ENCODE measurements around the gene BTNL8. TPM values are rescaled to one million over a fixed set of nuclear protein-coding genes. Genes with fewer than 3 reads are reported as not detected.

BTNL8 gene, protein sequence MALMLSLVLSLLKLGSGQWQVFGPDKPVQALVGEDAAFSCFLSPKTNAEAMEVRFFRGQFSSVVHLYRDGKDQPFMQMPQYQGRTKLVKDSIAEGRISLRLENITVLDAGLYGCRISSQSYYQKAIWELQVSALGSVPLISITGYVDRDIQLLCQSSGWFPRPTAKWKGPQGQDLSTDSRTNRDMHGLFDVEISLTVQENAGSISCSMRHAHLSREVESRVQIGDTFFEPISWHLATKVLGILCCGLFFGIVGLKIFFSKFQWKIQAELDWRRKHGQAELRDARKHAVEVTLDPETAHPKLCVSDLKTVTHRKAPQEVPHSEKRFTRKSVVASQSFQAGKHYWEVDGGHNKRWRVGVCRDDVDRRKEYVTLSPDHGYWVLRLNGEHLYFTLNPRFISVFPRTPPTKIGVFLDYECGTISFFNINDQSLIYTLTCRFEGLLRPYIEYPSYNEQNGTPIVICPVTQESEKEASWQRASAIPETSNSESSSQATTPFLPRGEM
- total RNA-seq = under 1 TPM in 2 of 3 donors, not detected in 1; 0.15 to 0.16 TPM

- intact Hi-C loops (cut with DNase I; ENCODE audit: low total_unique reads) = no loop called here
- H3K4me3 ChIP-seq = no peak within 1 kb of the TSS
- no peaks in the 10 kb centered on the region for H3K36me3 ChIP-seq
- DNase-seq (ENCODE audit: low spot score in 2 of 2) = no peak
- H3K27ac ChIP-seq = no peak within 1 kb of the TSS
- peaks cover 0 to 15% of the 10 kb centered on the region in 2 donors for H3K9me3 ChIP-seq
- no peaks in the 10 kb centered on the region for H3K4me1 ChIP-seq
- TF ChIP-seq POLR2AphosphoS5 (IDR thresholded peaks at IDR 0.05) (no peak), POLR2A (IDR thresholded peaks at IDR 0.05) (no peak), CTCF (IDR thresholded peaks at IDR 0.05) (no peak)
- H3K27me3 ChIP-seq = no peaks in the 10 kb centered on the region
Observed at GRCh38 chr5:180898621-180899246, at the start of gene BTNL8. BTNL8 (plus strand) TSS chr5:180899159; CDS start chr5:180899311, 152 bp downstream.

DNA sequence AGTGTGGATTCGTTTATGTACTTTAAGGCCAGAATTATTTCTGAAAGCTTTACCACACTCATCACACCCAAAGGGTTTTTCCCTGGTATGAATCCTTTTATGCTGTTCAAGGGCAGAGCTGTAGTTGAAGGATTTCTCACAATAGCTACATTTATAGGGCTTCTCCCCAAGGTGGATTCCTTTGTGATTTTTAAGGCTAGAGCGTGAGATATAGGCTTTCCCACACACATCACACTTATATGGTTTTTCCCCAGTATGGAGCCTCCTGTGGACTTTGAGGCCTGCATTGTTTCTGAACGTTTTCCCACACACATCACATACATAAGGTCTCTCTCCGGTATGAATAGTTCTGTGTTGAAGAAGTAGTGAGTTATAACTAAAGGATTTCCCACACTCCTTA lies 49.1 kb upstream of the BTNL8 start:
- Histone ChIP-seq H3K4me1 (no peaks in the 10 kb centered on the region), H3K36me3 (peaks cover 18% of the 10 kb centered on the region), H3K27ac (no peak overlapping the region), H3K9me3 (peaks cover 14 to 25% of the 10 kb centered on the region in 2 donors), H3K27me3 (no peaks in the 10 kb centered on the region), H3K4me3 (no peak overlapping the region)
- intact Hi-C loops (cut with DNase I; ENCODE audit: low total_unique reads) = no loop called here
- DNase-seq (ENCODE audit: low spot score in 2 of 2) = no peak
- TF ChIP-seq POLR2AphosphoS5 (IDR thresholded peaks at IDR 0.05) = no peak
- no peak for TF ChIP-seq CTCF (IDR thresholded peaks at IDR 0.05)
- no peak for TF ChIP-seq POLR2A (IDR thresholded peaks at IDR 0.05)

GRCh38 chr5:180850434-180851078 lies 48.4 kb upstream of the BTNL8 start:
- H3K4me3 ChIP-seq = no peak overlapping the region
- no peak overlapping the region for H3K27ac ChIP-seq
- H3K9me3 ChIP-seq = peaks cover 14 to 25% of the 10 kb centered on the region in 2 donors
- no peak for DNase-seq (ENCODE audit: low spot score in 2 of 2)
- H3K27me3 ChIP-seq = no peaks in the 10 kb centered on the region
- intact Hi-C loops (cut with DNase I; ENCODE audit: low total_unique reads) = no loop called here
- no peaks in the 10 kb centered on the region for H3K4me1 ChIP-seq
- peaks cover 18% of the 10 kb centered on the region for H3K36me3 ChIP-seq
- no peak for TF ChIP-seq POLR2AphosphoS5 (IDR thresholded peaks at IDR 0.05)
- TF ChIP-seq CTCF (IDR thresholded peaks at IDR 0.05) = no peak
- TF ChIP-seq POLR2A (IDR thresholded peaks at IDR 0.05) = no peak

DNA sequence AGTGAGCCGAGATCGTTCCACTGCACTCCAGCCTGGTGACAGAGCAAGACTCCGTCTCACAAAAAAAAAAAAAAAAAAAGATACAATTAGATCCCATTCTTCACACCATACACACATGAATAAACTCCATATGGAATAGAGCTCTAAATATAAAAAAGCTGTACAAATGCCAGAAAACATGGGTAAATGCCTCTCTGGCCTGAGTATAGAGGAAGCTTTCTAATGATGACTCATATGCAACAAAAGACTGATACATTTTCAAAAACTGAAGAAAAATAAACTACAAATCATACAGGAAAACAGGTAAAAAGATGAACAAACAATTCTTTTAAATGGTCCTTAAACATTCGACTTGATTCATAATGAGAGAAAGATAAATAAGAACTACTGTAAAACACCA lies 46.5 kb upstream of the BTNL8 start:
- intact Hi-C loops (cut with DNase I; ENCODE audit: low total_unique reads) = no loop called here
- peaks cover 8 to 25% of the 10 kb centered on the region in 2 donors for H3K9me3 ChIP-seq
- no peaks in the 10 kb centered on the region for H3K4me1 ChIP-seq
- no peaks in the 10 kb centered on the region for H3K27me3 ChIP-seq
- TF ChIP-seq POLR2AphosphoS5 (IDR thresholded peaks at IDR 0.05) = no peak
- no peak for TF ChIP-seq CTCF (IDR thresholded peaks at IDR 0.05)
- TF ChIP-seq POLR2A (IDR thresholded peaks at IDR 0.05) = no peak
- H3K36me3 ChIP-seq = peaks cover 18% of the 10 kb centered on the region
- no peak overlapping the region for H3K4me3 ChIP-seq
- no peak overlapping the region for H3K27ac ChIP-seq
- no peak for DNase-seq (ENCODE audit: low spot score in 2 of 2)
